Measurements from ENCODE around the gene TSPAN33.

TSPAN33 gene

DNA sequence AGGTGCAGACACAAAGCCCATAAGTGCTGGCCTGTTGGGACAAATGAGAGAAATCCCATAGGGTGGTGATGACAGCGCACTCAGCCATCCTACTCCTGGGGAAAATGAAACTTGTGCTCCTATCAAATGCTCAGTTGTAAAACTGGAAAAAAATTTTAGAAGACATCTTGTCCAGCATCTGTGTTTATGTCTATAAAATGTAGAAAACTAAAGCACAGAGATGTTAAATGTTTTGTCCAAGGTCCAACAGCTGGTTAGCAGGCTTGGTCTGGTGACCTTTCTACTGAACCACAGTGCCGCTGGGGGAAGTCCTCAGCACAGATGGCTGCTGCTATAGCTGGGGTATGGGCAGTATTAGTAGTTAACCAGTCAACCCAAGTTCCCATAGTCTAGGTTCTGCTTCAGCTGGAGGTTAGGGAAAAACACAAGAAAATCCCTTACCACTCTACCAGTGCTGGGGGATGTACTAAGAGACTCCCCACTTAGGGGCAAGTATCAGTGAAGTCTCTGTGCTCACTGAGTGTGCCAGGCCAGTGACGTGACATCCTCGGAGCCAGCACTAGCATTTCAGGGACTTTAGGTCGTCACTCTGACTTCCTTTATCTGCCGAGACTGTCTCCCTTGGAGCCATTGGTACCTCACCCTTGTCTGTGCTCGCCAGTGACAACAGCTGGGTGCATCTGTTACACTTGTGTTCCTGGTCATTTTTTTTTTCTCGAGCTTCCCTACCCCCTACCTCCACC is 1.9 kb downstream of the TSPAN33 start:
- Histone ChIP-seq H3K9ac (ENCODE audit: insufficient read length) (no peak overlapping the region), H3K9me3 (ENCODE audit: low read depth, low read length) (no peaks in the 10 kb centered on the region), H3K4me3 (no peak overlapping the region), H3K36me3 (ENCODE audit: insufficient read depth, low read length) (no peaks in the 10 kb centered on the region), H3K27ac (no peak overlapping the region)
- TF ChIP-seq FOXP2 (optimal IDR thresholded peaks at IDR 0.05; ENCODE audit: control extremely low read depth, extremely low read length, insufficient read depth) (no peak), EZH2 (IDR thresholded peaks at IDR 0.05) (no peak), POLR2AphosphoS5 (IDR thresholded peaks at IDR 0.05; ENCODE audit: borderline replicate concordance, low read depth, low read length) (no peak)
- DNase-seq (ENCODE audit: low read depth, low spot score) = no peak

DNA sequence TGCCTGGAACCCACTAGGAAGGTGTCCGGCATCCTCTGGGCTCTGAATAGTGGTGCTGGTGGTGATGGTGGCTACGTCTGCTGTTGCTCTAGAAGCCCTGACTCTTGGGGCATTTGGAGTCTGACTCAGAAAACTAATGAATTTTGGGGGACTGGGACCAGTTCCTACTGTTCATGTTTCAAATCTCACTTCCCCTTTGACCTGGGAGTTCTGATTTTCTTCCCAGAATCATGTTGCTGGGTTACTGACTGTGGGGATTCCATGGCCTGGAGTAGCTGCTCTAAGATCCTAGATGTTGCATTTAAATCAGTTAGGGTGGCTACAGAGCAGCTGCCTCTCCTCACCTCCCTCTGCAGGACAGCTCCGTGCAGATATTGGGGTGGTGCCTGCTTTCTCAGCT is 3.2 kb downstream of the TSPAN33 start:
- Histone ChIP-seq H3K36me3 (ENCODE audit: insufficient read depth, low read length) (no peaks in the 10 kb centered on the region), H3K9ac (ENCODE audit: insufficient read length) (no peak overlapping the region), H3K9me3 (ENCODE audit: low read depth, low read length) (no peaks in the 10 kb centered on the region), H3K4me3 (no peak overlapping the region), H3K27ac (no peak overlapping the region)
- no peak for DNase-seq (ENCODE audit: low read depth, low spot score)
- no peak for TF ChIP-seq EZH2 (IDR thresholded peaks at IDR 0.05)
- TF ChIP-seq POLR2AphosphoS5 (IDR thresholded peaks at IDR 0.05; ENCODE audit: borderline replicate concordance, low read depth, low read length) = no peak
- TF ChIP-seq FOXP2 (optimal IDR thresholded peaks at IDR 0.05; ENCODE audit: control extremely low read depth, extremely low read length, insufficient read depth) = no peak

DNA sequence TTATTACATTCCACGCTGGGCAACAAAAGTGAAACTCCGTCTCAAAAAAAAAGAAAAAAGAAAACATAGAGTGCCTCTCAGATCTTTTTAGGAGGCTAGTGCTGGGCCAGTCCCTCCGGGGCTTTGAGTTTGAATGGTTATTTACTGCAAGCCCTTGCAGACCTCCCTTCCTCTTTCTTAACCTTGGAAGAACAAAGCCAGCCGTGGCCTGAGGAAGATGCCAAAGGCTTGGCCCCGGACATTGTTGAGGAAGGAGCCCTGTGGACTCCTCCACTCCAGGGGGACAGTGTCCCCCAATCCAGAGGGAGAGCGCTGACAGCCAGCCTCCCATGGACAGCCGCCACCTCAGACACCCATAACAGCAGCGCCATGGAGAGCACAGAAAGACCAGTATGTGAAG is 5.0 kb downstream of the TSPAN33 start:
- H3K9me3 ChIP-seq (ENCODE audit: low read depth, low read length) = no peaks in the 10 kb centered on the region
- H3K27ac ChIP-seq = no peak overlapping the region
- no peak for DNase-seq (ENCODE audit: low read depth, low spot score)
- H3K36me3 ChIP-seq (ENCODE audit: insufficient read depth, low read length) = no peaks in the 10 kb centered on the region
- TF ChIP-seq FOXP2 (optimal IDR thresholded peaks at IDR 0.05; ENCODE audit: control extremely low read depth, extremely low read length, insufficient read depth) (no peak), POLR2AphosphoS5 (IDR thresholded peaks at IDR 0.05; ENCODE audit: borderline replicate concordance, low read depth, low read length) (no peak)
- no peak overlapping the region for H3K9ac ChIP-seq (ENCODE audit: insufficient read length)
- H3K4me3 ChIP-seq = no peak overlapping the region; the same call in 1 of the 2 replicates

DNA sequence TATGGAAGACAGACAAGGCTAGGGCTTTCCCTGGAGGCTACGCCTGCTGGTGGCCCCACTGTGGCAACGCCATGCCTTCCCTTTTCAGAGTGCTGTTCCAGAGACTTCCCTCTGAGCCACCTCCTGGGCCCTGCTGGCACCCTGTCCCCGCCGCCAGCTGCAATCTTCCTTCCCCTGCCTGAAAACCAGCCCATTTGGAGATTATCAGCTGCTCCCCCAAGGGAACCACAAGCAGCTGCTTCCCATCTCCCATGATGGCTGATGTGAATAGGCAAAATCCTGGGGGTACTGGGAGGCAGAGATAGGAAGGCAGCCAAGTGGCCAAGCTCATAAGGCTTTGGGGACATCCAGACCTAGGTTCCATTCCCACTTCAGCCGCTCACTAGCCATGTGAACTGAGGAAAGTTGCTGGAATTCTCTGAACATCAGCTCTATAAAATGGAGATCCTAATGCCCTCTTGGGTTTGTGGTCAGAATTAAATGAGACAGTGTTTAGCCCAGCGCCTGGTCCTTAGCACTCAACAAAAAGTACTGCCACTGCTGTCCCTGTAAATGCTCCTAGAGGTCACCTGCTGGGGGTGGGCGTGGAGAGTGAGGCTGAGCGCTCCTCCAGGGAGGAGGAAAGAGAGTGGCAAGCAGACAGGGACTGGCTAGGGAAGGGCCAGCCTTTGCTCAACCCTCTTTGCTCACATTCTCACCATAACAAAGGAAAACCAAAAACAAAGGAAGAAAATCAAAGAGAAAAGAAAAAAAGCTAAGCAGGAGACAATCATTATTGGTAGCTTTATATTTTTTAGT is 5.9 kb downstream of the TSPAN33 start:
- TF ChIP-seq POLR2AphosphoS5 (IDR thresholded peaks at IDR 0.05; ENCODE audit: borderline replicate concordance, low read depth, low read length) = no peak
- TF ChIP-seq FOXP2 (optimal IDR thresholded peaks at IDR 0.05; ENCODE audit: control extremely low read depth, extremely low read length, insufficient read depth) = no peak
- no peak for TF ChIP-seq EZH2 (IDR thresholded peaks at IDR 0.05)
- no peak for DNase-seq (ENCODE audit: low read depth, low spot score)
- peak overlapping the region; percentile 5 for H3K9ac ChIP-seq (ENCODE audit: insufficient read length)
- H3K36me3 ChIP-seq (ENCODE audit: insufficient read depth, low read length) = no peaks in the 10 kb centered on the region
- H3K9me3 ChIP-seq (ENCODE audit: low read depth, low read length) = no peaks in the 10 kb centered on the region
- peak overlapping the region; percentile 10; the same call in 1 of the 2 replicates for H3K27ac ChIP-seq
- peak overlapping the region; percentile 38 for H3K4me3 ChIP-seq

DNA sequence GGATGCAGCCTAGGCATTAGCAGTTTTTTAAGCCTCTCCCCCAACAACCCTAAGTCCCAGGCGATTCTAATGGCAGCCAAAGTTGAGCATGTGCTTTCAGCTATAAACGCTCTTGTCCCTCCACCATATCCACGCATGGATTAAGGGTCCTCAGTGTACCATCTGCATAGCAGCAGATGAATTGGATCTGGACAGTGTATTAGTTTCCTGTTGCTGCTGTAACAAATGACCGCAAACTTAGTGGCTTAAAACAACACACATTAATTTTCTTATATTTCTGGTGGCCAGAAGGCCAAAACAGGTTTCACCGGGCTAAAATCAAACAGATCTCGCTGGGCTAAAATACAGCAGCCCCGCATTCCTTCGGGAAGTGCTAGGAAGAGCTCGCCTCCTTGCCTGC is 13.1 kb downstream of the TSPAN33 start:
- Histone ChIP-seq H3K36me3 (ENCODE audit: insufficient read depth, low read length) (no peaks in the 10 kb centered on the region), H3K9me3 (ENCODE audit: low read depth, low read length) (no peaks in the 10 kb centered on the region), H3K4me3 (no peak overlapping the region), H3K27ac (no peak overlapping the region), H3K9ac (ENCODE audit: insufficient read length) (no peak overlapping the region)
- no peak for DNase-seq (ENCODE audit: low read depth, low spot score)
- TF ChIP-seq FOXP2 (optimal IDR thresholded peaks at IDR 0.05; ENCODE audit: control extremely low read depth, extremely low read length, insufficient read depth) (no peak), EZH2 (IDR thresholded peaks at IDR 0.05) (no peak), POLR2AphosphoS5 (IDR thresholded peaks at IDR 0.05; ENCODE audit: borderline replicate concordance, low read depth, low read length) (no peak)

DNA sequence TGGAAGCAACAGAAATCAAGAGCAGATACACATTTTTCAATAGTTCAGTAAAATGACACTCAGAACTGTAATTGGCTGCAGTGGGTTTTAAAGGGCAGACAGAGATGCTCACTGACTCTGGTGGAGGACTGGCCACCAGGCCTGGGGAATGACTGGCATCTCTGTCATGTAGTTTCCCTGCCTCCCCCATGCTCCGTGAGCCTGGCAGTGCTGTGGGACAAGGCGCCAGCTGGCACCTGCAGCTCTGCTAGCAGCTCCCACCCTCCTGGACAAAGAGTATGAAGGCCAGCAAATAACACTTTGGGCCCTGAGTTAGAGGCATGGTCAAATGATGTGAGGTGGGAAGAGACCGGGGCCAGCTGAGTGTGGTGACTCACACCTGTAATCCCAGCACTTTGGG is 15.0 kb downstream of the TSPAN33 start:
- Histone ChIP-seq H3K9me3 (ENCODE audit: low read depth, low read length) (no peaks in the 10 kb centered on the region), H3K9ac (ENCODE audit: insufficient read length) (no peak overlapping the region), H3K27ac (no peak overlapping the region), H3K36me3 (ENCODE audit: insufficient read depth, low read length) (no peaks in the 10 kb centered on the region), H3K4me3 (no peak overlapping the region)
- TF ChIP-seq FOXP2 (optimal IDR thresholded peaks at IDR 0.05; ENCODE audit: control extremely low read depth, extremely low read length, insufficient read depth) = no peak
- no peak for TF ChIP-seq EZH2 (IDR thresholded peaks at IDR 0.05)
- no peak for TF ChIP-seq POLR2AphosphoS5 (IDR thresholded peaks at IDR 0.05; ENCODE audit: borderline replicate concordance, low read depth, low read length)
- DNase-seq (ENCODE audit: low read depth, low spot score) = no peak

DNA sequence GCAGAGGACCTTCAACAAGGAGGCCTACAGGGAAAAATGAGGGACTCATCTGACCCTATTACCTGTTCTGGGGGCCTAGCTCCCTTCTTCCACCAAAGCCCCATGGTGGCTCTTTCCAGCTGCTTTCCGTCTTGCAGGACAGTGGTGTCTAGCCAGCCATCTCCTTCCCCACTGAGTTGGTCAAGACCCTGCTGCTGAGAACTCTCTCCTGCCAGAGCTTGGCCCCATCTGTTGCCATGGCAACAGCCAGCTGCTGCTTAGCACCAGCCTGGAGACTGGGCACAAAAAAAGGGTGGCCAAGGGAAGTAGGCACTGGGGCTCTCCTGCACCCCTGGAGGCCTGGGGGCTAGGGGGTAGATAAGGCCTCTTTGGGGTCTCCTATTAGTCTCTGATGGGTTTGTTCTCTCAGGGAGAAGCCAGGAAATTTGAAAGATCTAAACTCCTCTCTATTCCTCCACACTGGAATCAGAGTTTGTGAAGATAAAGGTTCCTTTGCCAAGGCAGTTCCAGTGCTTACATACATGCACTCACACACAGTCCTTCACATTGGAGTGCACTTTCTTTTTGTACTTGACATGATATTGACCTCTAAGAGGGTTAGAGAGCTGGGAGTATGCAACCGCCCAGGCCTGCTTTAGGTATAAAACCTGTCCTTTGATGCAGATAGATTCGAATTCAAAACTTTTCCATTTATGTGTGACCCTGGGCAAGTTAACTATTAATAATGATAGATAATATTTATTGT is 15.8 kb downstream of the TSPAN33 start:
- Histone ChIP-seq H3K27ac (no peak overlapping the region), H3K9me3 (ENCODE audit: low read depth, low read length) (no peaks in the 10 kb centered on the region), H3K4me3 (no peak overlapping the region), H3K36me3 (ENCODE audit: insufficient read depth, low read length) (no peaks in the 10 kb centered on the region), H3K9ac (ENCODE audit: insufficient read length) (no peak overlapping the region)
- TF ChIP-seq FOXP2 (optimal IDR thresholded peaks at IDR 0.05; ENCODE audit: control extremely low read depth, extremely low read length, insufficient read depth) = no peak
- TF ChIP-seq EZH2 (IDR thresholded peaks at IDR 0.05) = no peak
- no peak for TF ChIP-seq POLR2AphosphoS5 (IDR thresholded peaks at IDR 0.05; ENCODE audit: borderline replicate concordance, low read depth, low read length)
- no peak for DNase-seq (ENCODE audit: low read depth, low spot score)
